Measurements from ENCODE around the gene CASK.
"Not testable (repeated sequence)": the region's sequence is repeated elsewhere in the genome, so short reads cannot be mapped to it uniquely, and the experiment has no call there.

CASK gene

DNA sequence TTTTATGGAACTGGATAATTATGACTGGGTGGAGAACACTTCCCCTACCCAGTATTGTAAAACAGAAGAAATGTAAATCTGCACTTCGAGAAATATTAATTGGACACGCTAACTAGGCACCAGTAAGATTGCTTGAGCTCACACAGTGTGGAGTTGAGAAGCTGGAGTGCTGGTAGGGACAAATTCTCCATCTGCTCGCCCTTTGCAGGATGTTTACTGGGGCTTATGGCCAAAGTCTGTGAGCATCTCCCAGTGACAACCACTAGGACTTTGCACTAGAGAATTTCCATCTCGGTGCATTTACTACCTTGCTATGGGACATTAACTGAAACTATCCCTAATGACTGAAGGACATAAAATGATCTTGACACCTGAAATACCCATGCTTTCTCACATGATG lies 268.3 kb downstream of the CASK start:
- DNase-seq (ENCODE audit: low read depth in 1 of 2, low spot score in 1 of 2) = no peak

DNA sequence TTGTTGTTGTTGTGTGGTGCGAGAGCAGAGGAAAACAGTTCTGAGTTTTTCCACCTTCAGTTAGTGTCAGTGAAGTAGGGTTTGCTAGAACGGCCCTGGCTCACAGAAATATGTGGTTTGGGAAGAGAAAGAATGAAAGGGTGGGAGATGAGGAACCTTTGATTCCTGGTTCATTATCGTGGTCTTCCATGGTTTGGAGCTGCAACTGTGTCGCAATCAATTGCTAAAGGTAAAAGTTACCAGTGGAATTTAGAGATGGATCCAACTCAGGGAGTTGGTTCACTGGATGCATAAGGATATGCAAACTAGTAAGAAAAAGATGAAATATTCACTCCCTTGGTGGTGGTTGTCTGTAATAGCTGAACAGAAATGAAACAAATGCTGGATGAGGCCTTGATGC lies 270.2 kb downstream of the CASK start:
- DNase-seq (ENCODE audit: low read depth in 1 of 2, low spot score in 1 of 2) = no peak

DNA sequence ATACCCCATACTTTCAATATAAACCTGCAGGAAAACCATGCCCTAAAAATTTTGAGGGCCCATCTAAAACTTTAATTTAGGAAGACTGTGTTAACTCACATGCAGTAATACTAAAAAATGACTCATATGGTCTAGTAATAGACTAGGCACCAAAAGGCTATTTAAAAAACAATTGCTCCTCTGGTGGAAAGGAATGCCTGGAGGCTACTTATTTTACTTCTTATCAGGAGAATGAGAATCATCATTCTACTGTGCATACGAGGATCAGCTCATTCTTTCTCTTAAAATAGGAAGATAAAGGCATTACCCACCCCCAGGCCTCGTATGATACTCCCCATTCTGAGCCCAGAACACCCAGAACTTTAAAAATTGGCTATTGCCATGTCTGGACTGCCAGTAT lies 277.2 kb downstream of the CASK start:
- DNase-seq (ENCODE audit: low read depth in 1 of 2, low spot score in 1 of 2) = not testable (repeated sequence)

DNA sequence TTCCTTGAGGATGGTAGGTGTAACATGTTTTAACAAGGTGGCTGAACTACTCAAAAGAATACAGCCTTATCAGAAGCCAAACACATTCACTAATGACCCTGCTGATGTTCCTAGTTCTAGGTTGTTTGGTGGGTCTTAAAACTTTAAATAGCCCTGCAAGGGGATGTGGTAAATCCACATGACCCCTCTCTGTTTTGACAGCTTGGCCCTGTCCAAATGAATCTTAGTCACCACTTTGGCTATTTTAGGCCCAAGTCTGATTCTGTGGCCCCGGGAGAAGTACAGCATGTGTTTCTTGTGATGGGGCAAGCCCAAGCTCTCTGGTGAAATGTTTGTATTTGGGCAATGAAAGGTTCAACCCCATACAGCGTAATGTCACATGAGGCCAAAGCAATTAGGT lies 289.1 kb downstream of the CASK start:
- DNase-seq (ENCODE audit: low read depth in 1 of 2, low spot score in 1 of 2) = no peak

DNA sequence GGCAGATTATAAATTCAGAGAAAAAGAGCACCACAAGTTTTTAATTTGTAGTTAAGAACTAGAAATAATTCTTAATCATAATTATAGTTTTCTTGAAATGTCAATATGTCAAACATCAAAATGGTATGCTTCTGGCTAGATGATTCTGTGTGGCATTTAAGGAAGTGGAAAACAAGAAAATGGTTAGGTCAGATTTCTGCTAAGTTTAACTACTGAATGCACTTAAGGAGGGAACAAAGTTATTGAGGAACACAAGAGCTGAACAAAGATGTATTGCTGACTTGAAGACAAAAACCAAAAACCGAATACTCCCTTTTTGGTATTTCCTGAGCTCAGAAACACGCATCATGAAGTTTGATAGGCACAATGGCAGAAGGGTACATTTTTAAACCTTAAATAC lies 293.3 kb downstream of the CASK start:
- DNase-seq (ENCODE audit: low read depth in 1 of 2, low spot score in 1 of 2) = no peak

DNA sequence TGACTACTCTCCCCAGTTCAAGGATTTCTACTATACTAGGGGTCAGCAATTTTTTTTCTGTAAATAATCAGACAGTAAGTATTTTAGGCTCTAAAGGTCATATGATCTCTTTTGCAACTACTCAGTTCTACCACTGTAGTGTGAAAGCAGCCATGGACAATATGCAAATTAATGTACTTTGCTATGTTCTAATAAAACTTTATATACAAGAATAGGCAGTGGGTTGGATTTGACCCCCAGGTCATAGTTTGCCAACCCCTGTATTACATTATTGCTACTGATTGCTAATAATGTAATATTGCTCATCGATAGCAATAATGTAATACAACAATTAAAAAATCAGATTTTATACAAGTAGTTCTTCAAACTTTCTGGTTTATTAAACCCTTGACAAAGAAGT lies 293.8 kb downstream of the CASK start:
- DNase-seq (ENCODE audit: low read depth in 1 of 2, low spot score in 1 of 2) = no peak

DNA sequence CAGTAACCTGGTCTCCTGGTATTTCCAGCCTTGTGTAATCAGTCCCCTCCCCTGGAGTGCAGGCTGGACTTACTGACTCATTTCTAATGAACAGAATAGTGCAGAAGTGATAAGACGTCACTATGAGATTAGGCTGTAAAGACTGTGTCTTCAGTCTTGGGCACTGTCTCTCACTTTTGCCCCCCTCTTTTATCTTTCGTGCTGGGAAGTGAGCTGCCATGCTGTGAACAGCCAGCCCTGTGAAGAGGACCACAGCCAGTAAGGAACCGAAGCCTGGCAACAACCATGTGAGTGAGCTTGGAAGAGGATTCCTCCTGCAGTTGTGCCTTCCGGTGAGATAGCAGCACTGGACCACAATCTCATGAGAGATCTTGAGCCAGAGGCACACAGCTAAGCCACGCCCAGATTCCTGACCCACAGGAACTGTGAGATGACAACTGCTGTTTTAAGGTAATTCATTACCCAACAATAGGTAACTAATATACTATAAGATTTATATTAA lies 302.1 kb downstream of the CASK start:
- DNase-seq (ENCODE audit: low read depth in 1 of 2, low spot score in 1 of 2) = no peak

DNA sequence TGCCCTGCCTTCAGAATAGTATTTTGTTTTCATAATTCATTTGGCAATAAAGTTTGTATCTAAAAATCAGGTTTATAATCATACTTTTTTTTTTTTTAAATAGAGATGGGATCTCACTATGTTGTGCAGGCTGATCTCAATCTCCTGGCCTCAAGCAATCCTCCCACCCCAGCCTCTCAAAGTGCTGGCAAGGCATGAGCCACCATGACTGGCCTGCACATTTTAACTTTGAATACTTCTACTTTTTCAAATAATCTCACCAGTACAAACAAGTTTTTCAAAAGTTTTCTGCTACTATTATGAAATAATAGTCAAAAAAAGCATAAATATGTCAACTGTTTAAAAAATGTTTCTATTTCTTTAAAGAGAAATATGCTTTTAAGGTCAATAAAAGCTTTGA lies 304.1 kb downstream of the CASK start:
- no peak for DNase-seq (ENCODE audit: low read depth in 1 of 2, low spot score in 1 of 2)

DNA sequence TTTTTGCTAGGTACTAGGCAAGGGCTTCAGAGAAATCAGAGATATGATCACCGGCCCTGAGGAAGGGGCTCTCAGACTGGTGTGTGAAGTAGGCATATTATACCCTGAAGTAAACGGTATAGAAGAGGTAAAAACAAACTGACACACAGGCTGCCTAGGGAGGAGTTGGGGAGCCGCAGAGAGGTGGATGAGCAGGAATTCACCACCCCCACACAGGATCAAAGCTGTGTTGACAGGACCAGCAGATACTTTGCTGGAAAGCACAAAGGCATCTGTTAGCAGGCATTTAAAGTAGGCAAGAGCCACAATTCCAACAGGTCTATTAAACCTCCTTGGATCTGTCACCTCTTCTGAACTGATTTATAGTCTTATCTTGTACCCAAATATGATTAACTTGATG lies 306.4 kb downstream of the CASK start:
- DNase-seq (ENCODE audit: low read depth in 1 of 2, low spot score in 1 of 2) = no peak

DNA sequence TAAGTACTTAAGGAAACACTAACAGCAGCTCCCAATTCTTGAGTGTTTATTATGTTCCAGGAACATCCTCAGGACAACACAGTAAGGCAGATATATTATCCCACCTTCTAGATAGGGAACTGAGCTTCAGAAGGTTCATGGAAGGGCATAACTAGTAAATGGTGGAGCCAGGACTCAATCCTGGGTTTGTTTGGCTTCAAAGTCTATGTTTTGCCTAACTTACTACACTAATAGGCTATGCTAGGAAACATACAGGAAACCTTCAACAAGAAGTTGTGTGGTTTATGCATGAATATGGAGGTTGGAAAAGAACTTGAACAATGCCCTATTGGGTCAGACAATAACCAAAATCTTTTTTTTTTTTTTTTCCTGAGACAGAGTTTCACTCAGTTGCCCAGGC lies 307.1 kb downstream of the CASK start:
- no peak for DNase-seq (ENCODE audit: low read depth in 1 of 2, low spot score in 1 of 2)

DNA sequence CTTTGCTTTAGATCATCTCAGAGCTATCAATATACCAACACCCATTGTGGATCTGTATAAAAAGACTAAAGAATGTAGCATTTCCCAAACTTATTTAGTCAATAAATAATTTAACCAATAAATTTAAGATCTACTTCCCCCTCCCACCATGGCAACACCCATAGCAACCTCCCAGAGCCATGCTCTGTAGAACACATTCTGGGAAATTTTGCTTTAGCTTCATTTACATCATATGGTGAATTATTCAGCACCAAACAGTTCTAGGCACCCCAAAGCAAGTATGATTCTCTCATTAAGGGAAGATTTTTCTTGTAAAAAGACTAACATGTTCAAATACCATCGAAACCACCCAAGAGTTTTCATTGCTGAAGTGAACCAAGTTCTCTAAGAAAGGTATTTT lies 315.1 kb downstream of the CASK start:
- no peak for DNase-seq (ENCODE audit: low read depth in 1 of 2, low spot score in 1 of 2)

DNA sequence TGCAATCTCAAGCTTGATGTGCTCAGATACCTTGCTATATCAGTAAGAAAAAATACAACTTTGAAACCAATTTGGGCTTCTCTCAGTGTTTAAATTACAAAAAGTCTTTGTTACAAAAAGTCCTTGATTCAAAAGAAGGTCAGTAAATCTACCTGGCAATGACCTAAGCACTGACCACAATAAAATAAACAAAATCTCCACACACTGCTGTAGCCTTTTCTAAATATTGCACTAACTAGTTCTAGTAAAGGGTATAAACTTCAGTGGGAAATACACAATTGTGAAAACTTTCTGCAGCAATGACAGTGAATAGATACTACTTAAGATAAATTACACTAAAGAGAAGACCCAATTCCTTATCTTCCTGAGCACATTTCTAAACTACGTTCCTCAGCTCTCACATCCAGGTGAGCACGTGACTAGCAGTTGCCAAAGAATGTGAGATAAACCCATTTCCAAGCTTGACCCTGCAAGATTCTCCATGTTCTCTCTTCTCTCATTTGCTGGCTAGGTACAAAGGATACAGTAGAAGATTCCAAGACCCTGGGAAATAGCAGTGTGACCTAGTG lies 316.0 kb downstream of the CASK start:
- no peak for DNase-seq (ENCODE audit: low read depth in 1 of 2, low spot score in 1 of 2)

DNA sequence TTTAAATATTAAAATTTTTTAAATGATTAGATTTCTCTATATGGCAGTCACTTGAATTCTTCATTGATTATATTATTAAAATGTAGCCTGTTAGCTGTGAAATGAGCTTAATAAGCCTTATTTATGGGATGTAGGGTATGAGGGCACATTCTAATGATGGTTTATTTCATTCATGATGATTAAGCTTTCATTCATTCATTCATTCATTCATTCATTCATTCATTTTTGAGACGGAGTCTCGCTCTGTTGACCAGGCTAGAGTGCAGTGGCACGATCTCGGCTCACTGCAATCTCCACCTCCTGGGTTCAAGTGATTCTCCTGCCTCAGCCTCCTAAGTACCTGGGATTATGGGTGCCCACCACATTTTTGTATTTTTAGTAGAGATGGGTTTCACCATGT lies 317.3 kb downstream of the CASK start:
- DNase-seq (ENCODE audit: low read depth in 1 of 2, low spot score in 1 of 2) = not testable (repeated sequence)

DNA sequence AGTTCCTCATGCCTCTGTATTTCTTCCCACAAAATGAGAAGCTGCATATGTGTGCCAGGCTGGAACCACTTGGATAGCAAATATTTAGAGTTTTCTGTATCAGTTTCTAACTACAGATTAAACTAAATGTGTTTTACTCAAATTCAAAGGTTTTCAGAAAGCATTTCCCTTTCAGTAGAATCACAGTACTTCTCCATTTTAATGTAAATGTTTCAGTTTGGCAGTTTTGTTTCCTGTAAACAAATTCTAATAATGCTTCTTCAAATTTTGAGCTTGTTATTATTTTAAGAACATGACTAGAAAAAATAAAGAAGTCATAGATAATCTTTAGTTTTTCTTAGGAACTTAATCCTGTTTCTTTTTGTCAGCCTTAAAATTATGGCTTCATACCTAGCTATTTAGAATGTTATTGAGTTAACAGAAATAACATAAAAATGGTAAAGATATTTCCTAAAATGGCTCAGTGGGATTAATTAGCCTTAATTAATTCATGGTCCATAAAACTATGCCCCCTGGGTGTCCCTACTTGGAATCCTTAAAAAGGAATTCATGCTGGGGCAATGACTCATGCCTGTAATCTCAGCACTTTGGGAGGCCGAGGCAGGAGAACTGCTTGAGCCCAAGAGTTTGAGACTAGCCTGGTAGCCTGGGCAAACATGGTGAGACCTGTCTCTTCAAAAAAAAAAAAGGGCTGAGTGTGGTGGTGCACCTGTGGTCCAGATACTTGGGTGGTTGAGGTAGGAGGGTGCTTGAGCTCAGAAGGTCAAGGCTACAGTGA lies 318.4 kb downstream of the CASK start:
- DNase-seq (ENCODE audit: low read depth in 1 of 2, low spot score in 1 of 2) = no peak

DNA sequence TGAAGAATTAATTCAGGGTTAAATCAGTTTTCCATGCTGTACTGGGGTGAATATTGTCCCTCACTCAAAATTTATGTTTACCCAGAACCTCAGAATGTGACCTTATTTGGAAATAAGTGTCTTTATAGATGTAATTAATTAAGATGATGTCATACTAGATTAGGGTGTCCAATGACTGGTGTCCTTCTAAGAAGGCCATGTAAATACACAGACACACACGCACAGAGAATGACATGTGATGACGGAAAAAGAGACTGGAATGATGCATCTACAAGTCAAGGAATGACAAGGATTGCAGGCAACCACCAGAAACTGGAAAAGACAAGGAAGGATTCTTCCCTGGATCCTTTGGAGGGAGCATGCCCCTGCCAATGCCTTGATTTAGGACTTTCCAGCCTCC lies 319.2 kb downstream of the CASK start:
- no peak for DNase-seq (ENCODE audit: low read depth in 1 of 2, low spot score in 1 of 2)

DNA sequence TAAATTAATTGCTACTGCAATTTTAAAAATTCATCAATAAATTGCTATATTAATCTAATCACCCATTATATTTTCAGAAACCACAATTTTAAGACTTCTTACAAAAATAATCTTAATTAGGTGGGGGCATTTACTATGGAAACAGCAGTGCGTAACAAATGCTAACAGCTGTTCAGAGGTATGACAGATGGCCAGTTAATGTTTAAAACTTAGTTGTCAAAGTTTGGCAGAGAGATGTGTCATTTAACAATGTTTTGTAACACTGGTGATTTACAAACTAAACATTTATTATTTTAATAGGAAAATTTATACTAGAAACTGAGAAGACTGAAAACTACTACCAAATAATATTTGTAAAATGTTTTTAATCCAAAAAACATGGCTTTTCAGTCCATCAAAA lies 319.8 kb downstream of the CASK start:
- no peak for DNase-seq (ENCODE audit: low read depth in 1 of 2, low spot score in 1 of 2)

DNA sequence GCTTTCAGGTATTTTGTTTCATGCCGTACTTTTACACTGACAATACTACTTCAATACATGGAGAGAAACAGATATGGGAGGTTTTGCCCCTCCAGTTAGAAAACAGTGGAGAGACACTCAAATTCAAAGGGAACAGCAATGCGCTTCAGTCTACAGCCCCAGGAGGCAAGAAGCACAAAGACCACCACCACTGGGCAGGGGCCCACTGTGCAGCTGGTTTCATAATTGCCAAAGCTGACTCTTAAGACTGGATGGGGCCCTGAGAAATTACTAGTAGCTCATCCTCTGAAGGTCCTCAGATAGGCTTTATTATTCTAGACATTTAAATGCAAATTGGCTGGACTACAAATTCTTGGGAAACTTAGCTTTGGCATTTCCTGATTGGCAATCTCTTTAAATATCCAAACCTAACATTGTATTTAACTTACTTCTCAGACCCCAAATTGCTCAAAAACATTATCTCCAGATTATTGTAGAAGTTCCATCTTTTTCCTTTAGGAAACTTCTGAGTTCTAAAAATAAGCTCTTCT lies 320.5 kb downstream of the CASK start:
- no peak for DNase-seq (ENCODE audit: low read depth in 1 of 2, low spot score in 1 of 2)

DNA sequence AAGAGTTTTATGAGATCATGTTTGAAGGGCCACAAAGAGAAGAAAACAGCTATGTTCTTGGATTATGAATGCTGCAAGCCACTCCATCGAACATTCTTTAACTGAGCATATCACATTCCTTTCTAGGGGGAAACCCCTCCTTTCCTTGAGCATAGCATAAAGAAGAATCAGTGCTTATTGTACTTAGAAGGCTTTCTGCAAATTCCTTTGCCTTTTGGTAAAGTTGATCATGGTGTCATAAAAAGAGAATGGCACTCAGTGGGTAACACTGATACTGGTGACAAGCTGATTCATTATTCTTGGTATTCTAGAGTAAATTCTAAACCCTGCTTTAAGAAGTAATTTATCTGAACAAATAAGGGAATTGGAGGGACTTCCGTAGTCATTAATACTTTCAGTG lies 323.1 kb downstream of the CASK start:
- no peak for DNase-seq (ENCODE audit: low read depth in 1 of 2, low spot score in 1 of 2)

DNA sequence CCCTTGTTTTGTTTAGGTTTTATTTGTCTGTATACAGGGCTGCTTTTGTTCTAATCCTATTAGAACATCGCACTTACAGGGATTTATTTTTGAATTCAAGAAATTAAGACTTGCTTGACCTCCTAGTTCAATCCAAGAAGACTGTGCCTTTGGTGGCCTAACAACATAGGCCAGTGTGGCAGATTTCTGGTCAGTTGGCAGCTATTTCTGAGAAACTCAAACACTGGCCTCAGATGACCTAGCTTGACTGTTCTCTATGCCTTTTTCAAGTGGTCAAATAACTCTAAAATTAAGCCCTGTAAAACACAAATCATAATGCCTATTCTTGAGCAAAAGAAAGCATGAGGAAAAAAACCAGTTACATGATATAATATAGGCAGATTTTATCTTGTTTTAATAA lies 323.8 kb downstream of the CASK start:
- no peak for DNase-seq (ENCODE audit: low read depth in 1 of 2, low spot score in 1 of 2)

DNA sequence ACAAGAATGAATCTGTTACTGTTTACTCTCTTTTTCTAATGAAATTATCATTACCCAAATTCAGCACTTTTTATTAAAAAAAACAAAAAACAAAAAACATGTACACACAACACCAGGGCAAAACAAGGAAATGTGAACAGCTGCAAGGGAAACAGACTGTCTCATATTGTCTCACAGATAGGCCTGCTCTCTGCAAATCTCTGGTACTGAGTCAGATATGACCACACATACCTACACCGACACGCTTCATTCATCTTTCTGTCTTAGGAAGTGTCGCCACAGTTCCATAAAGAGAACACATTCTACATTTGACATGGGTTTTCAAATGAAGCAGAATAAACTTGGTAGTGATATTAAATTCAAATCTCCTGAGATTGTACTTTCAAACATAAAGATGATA lies 326.8 kb downstream of the CASK start:
- no peak for DNase-seq (ENCODE audit: low read depth in 1 of 2, low spot score in 1 of 2)

DNA sequence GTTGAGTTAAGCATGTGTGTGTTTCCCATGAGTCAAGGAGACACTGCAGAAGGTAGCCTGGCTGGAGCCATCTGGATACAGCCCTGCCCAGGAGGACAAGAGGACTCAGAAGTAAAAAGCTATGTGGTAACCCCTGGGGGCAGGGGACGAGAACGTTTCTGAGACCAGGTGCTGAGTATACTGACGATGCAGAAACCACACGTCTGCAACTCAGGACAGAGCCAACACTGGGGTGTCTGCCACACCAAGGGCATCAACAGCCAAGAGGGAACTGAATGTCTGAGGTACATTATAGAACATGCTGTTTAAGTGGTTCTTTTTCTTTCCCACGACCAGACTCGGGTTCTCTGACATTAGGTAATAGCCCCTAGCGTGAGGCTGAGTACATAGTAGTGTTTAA lies 328.7 kb downstream of the CASK start:
- no peak for DNase-seq (ENCODE audit: low read depth in 1 of 2, low spot score in 1 of 2)

DNA sequence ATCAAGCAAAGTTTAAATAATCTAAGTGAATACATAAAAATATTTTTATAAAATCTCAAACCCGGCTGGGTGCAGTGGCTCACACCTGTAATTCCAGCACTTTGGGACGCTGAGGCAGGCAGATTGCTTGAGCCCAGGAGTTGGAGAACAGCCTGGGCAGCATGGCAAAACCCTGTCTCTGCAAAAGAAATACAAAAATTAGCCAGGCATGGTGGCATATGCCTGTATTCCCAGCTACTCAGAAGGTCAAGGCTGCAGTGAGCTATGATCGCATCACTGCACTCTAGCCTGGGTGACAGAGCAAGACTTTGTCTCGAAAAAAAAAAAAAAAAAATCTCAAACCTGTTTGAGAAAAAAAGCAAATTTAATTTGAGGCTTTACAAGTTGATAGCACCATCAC lies 331.4 kb downstream of the CASK start:
- DNase-seq (ENCODE audit: low read depth in 1 of 2, low spot score in 1 of 2) = no peak

DNA sequence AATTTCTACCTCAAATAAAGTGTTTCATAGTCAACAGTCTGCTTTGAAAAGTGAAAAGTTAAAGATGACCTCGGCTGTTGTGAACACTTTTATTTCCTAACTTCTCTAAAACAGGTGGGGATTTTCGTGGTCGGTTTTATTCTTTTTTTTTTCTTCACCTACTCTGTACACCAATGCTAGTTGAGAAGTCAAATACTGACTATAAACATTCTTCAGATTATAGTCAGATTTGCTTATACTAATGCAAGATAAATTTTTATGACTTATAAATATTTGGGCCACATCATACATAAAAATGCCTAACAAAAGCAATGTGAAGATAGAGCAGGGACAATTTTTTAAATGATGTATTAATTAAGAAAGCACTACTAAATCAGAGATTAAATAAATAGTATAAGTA lies 332.7 kb downstream of the CASK start:
- no peak for DNase-seq (ENCODE audit: low read depth in 1 of 2, low spot score in 1 of 2)

All from stimulated activated CD4-positive, alpha-beta T cell treated with anti-CD3 and anti-CD28 coated beads, Interleukin-15, amount 100 ng/mL, for 1 hour (primary cell).